ENCODE results near the gene PYROXD2.

Gene PYROXD2

DNA sequence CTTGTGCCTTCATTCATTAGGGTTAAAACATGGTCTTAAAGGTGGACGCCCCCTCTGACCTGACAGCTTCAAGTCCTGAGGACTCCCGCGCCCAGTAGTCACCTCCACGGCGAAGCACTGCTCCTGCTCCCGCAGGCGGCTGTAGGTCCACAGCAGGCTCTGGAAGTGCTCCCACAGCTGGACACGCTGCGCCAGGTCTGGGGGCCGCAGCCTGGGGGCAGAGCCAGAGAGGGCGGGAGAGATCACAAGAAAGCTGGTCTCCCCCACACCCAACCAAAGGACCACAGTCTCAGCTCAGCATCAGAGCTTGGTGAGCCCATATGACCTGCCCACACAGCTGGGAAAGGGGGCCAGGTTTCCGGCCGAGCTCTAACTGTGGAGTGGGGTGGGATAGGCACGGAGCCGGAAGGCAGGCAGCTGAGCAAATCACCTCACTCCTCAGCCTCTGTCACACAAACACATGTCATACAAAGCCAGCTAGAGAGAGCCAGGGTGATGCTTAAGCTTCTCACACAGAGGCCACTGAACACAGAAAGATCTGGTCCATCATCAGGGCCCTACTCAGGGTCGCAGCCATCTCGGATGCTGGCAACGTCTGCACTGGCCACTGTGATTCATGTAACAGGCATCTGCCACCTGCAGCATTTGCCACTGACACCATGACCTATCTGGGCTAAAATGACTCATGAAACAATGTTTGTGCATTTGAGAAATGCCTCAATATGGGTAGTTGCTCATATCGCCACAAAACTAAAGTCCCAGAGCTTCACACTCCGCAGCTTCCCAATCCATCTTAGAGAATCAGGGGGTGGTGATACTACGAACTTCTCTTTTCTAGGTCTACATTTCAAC lies 19.1 kb upstream of the PYROXD2 start:
- DNase-seq (ENCODE audit: low read depth) = peak; percentile 62

DNA sequence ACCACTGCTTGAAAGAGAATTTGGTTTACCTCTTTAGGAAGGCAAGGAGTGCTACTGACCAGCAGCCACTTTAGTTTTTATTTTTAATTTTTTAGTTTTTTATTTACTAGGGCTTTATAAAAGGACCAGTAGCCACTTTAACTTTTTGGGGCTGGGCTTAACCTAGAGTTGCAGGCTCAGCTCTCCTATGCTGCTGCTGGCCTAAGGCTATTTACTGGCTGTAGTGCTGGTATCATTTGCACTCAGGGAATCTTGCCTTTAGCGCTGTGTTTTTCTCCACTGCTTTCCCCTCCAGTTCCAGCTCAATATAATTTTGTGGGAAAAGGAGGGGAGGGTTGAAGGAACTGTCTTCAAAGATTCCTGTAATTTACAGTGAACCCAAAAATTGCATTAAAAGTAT lies 18.4 kb upstream of the PYROXD2 start:
- DNase-seq (ENCODE audit: low read depth) = no peak

DNA sequence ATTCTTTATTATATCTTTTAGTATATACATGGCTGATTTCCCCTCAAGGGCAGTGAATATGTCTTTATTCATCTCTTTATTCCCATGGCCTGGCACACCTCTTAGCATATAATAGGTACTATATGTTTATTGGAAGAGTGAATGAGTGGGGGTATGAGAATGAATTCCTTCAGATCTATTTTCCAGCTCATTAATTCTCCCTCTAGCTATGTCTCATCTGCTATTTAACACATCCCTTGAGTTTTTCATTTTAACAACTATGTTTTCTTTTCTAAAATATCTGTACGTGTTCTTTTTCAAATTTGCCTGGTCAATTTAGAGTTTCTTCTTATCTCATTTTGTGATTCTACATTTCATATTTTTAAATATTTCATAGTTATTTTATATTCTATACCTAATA lies 17.3 kb upstream of the PYROXD2 start:
- no peak for DNase-seq (ENCODE audit: low read depth)

DNA sequence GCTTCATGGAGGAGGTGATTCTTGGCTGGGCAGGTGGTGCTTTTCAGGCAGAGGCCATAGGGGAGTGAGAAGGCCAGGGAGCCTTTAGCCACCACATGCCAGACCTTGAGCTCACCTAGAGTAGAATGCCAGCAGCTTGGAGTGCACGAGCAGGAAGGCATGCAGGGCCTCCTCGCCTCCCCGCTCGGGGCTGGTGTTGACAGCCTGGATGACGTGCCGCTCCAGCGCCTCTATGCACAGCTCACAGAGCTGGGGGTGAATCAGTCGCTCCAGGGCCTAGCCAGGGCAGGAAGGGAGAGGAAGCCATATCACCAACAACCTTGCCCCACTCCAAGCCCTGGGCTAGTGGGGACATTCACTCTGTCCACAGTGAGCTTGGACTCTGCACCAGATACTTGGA lies 16.0 kb upstream of the PYROXD2 start:
- DNase-seq (ENCODE audit: low read depth) = no peak

DNA sequence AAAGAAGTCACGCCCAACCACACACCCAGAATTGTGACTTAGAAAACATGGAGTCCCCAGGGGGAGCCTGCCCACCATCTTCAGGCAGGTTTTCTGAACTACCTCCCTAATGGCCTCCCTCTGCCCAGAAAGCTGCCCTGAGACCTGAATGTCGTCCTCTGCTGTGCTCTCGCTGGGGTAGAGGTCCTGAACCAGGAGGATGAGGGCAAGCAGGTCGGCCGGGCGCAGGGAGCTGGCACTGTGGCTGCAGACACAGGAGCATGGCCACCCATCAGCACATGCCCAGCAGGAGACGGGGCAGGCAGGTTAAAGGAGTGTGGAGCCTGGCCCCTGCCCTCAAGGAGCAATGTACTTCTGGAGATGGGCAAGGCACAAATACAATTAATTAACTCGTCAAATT lies 15.4 kb upstream of the PYROXD2 start:
- no peak for DNase-seq (ENCODE audit: low read depth)

DNA sequence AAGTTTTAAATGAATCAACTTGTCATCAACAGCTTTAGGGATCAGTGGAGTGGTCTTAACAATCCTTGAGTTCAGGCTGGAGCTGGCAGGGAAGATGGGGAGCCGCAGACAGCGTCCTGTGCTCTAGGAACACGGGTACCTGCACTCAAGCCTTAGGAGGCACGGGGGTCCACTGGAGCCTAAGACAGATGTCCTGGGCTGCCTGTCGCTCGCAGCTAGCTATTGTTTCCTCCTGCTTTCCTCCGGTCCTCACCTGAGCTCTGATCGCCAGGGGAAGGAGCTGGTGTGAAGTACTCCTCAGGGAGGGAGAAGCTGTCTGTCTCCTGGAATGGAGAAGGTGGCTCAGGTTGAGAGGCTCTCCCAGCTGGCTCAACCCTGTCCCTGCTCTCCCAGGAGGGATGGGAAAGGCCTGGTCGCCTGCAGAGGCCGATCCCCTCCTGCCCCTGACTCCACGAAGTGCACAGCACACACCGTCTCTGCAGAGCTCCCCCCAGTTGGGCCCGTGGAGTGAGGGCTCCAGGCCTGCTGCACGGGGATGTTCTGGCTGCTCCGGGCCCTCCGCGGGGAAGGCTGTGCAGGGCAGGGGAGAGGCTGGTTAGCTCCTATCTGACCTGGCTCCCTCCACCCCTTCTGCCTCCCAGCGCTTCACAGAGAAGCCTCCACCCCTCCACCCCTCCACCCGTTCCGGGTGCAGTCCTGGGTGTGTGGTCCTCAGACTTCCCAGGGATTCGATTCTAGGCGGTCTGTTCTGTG lies 14.5 kb upstream of the PYROXD2 start:
- DNase-seq (ENCODE audit: low read depth) = no peak

DNA sequence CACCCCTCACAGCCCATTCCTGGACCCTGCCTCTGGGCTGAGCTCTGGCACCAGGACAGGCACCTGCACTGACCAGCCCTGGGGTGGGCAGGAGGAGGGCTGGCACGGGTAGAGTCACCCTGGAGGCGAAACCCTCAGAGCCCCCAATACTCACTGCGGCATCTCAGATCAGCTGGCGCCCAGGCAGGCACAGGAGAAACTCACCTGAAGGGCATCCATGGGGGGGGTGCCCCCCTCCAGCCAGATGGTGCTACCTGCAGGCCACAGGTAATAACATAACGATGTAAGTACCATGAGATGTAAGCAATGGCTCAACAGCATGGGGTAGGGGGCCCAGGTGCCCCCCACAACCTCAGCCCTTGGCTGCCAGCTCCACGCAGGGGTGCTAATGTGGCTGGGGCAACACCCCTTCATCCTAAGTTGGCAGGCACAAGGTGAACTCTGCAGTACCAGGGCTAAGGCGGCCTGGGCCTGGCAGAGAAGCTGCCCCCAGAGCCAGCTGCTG lies 12.1 kb upstream of the PYROXD2 start:
- DNase-seq (ENCODE audit: low read depth) = no peak

DNA sequence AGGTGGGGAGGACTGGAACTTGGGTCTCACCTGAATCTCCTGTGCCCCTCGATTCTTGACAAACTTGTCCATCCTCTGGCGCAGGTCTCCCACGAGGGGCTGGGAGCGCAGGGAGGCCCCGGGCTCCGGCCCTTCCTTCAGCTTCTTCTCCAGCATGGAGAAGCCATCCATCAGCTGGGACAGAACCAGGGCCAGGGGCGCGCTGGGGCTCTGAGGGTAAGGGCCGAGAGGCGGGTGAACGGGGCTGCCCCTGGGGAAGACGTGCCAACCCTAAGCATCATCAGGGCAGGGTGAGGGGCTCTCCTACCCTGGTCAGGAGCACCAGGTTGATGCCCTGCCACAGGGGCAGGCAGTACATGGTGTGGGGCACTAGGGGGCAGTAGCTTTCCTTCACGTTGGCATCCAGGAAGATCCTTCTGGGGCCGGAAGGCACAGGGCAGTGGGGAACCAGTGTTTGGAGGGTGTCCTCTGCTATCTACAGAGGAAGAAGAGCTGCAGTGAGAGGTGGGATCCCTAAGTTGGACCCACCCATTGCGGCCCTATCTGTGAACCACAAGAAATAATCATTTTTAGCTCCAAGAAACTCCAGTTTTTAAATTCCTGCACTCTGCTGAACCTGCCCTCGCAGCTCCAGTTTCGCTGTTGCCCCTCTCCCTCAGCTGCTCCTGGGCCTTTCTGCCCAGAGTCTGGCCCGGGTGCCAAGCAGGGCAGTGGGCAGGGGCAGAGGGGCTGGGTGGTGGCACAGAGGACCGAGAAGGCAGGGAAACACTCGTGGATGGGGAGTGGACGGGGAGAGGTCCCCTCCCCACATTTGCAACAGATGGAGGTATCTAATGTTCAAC lies 10.8 kb upstream of the PYROXD2 start:
- DNase-seq (ENCODE audit: low read depth) = peak; percentile 45

DNA sequence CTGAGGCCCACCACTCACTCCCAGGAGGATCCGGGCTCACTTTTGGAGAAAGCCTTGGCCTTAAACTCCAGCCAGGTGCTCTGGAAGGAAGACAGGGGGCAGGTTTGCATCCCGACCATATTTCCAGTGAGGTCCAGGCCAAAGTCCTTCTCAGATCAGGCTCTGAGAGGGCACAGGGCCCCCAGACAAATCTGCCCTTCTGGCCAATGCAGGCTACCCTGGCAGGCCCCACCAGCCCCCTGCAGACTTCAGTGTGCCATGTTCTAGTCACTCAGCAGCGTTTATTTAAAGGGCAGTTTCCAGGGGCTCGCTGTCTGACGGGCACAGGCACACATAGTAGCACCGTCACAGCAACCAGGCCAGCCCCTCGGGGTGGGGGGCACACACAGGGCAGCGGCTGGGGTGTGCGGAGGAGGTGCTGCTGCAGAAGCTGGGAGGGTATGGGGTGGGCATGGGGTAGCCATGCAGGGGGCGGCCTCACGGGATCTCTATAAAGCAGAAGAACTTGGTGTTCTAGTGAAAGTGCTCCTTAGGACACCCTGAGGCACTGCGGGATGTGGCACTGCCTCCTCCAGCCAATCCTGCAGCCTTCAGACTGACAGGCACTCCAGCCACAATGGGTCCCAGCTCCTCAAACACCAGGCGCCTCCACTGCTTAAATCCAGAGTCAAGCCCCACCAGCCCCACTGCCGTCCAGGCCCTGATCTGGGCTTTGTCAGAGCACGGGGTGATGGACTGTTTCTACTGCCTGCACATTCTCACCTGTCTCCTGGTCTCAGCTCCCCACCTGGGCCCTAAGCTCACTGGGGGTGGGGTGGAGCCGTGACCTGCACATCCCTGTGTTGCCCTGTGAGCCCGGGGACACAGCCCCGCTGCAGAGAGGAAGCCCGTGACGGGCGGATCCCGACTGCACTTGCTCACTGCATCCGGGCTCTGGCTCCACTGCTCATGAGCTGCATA lies 9.6 kb upstream of the PYROXD2 start:
- DNase-seq (ENCODE audit: low read depth) = no peak

DNA sequence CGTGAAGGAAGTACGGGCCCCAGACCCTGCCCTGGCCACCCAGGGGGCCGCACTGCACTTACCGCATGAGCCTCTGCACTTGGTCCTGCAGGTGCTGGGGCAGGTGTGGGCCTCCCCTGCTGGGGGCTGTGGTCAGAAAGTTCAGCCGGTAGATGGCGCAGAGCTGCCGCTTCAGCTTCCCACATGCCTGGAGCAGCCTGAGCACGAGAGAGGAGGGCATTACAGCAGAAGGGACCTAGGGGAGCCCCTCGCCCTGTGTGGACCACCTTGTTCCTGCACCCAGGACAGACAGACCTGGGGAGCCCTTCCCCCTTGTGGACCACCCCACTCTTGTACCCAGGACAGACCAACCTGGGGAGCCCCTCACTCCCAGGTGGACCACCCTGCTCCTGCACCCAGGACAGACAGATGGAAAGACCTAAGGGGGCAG lies 8.7 kb upstream of the PYROXD2 start:
- DNase-seq (ENCODE audit: low read depth) = no peak

DNA sequence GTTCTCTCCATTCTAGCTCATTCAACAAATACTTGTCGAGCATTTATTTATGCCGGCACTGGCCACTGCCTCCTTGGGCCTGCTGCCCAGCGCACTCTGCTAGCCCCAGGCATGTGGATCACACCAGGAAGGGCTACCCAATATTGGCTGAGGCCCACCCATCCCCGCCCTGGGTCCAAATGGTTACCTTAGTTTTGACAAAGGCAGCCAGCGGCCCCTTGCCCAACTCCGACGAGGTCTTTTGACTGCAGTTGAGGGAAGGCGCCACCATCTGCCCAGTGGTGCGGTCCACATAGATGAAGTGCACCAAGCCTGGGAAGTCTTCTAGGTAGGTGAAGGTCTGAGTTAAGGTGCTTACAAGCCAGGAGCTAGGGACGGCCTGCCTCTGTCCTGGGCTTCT lies 7.2 kb upstream of the PYROXD2 start:
- no peak for DNase-seq (ENCODE audit: low read depth)

DNA sequence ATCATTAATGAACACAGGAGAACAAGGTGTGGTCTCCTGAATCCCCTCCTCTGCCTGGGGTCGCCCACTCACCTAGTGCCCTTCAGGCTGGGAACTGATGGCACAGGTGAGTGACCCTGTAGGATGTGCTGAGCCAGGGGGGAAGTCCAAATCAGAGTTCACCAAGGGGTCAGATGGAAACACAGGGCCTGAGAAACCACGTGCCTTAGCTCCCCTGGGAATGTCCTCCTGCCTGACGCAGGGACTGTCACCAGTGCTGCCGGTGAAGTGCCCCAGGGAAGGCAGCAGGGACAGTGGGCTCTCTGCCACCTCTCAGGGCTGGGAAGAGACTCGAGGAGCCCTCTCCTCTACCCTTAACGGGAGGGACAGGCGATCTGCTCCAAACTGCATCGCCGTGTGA lies 5.8 kb upstream of the PYROXD2 start:
- DNase-seq (ENCODE audit: low read depth) = no peak

DNA sequence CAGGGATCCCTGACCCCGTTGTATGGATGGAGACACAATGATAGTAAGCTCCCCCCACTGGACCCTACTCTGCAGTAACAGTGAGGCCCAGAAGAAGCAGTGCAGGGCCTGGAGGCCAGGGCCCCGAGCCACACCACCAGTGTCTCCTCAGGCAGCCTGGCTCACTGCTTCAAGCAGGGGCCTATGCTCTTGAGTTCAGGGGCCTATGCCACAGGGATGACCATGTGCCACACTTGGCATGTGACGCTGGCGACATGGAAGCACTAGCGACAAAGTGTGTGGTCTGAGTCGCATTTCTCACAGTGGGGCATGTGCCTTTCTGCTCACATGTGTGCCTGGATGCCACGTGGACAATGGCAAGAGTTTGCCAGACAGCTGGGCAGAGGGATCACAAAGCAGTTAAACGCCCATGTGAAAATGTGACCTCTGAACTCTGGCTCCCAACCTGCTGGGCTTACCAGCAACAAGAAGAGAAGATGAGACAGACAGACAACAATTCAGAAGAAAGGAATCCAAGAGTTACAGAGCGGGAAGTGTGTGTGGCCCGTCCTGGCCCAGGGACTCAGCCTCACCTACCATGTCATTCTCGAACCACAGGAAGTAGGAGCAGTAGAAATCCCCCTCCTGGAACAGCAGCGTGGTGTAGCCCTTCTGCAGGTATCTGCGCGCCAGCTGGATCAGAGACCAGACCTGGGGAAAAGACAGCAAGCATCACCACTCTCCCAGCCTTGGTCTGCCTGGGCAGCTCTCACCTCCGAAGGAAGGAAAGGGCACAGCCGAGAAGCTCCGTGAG lies 4.7 kb upstream of the PYROXD2 start:
- no peak for DNase-seq (ENCODE audit: low read depth)

DNA sequence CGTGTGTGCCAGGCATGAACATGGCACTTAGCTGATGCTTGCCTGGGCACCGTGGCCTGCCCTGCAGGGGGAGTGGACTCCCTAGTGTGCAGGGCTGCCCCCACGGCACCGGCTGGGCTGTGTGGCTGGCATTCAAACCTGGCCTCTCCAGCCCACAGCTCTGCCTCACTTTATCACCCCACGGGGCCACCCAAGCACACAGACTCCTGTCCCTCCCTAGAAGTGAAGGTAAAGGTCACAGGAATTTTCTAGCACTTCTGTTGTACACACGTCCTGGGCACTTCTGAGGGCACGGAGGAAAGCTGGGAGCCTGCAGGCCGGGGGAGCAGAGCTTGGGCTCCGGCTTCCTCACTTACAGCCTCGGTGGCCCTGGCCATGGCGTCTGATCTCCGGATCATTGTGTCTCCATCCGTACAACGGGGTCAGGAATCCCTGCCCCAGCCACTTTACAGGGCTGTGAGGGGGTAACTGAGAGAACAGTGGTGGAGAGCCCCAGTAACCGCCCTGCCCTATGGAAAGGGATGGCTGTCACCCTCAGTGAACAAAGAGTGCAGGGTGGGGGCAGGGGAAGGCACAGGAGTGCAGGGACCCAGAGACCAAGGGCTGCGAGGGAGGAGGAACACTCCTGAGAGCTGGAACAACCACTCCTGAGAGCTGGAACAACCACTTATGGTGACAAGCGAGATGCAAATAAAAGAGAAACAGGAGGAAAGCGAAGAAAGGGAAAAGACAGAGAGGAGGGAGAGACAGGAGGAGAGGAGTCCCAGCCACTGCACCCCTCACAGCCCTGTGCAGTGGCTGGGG lies 3.9 kb upstream of the PYROXD2 start:
- DNase-seq (ENCODE audit: low read depth) = no peak

DNA sequence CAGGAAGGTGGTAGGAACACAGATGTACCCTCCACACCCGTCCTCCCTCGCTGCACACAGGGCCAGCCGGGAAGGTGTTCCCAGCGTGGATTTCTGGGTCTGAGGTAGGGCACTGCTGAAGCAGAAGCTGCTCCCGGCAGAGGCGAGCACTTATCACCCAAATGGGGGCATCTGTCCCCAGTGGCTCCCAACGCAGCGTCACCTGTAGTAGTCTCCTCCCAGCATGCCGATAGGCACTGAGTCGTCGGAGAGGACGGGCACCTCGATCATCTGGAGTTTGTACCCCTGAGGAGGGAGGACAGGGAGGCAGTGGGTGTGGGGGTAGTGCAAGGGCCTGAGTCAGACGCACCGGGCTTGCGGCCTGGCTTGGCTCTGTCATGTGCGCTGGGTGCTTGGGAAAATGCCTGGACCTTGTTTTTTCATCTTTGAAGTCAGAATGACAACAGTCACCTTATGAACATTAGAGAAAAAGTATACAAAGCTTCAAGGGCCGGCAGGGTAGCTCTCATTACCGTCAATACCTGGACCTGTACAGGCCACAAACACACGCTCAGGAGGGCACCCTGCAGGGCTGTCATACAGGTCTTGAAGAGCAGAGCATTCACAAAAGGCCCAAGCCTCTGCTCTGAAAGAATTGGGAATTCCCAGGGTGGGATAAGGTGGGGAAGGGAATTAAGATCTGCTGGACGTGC lies 3.1 kb upstream of the PYROXD2 start:
- DNase-seq (ENCODE audit: low read depth) = no peak

DNA sequence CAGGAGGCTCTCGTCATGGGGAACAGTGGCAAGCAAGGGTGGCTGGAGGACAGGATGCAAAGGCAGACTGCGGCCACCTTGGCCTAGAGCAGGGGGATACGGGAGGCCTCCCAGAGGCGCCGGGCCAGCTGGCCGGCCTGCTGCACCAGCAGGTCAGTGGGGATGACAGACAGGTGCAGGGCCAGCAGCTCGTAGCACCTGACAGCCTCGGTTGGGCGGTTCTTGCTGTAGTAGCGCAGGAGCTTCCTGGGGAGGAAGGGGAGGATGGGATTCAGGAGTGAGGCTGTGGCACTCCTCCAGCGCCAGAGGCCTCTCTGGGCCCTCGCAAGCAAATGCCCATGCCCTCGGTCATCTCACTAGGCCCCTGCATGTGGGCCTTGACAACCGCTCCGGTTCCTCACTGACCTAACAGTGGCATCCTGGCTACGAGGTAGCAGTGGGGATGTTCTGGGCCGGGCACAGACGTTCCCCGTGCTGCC lies 2.5 kb upstream of the PYROXD2 start:
- DNase-seq (ENCODE audit: low read depth) = no peak

DNA sequence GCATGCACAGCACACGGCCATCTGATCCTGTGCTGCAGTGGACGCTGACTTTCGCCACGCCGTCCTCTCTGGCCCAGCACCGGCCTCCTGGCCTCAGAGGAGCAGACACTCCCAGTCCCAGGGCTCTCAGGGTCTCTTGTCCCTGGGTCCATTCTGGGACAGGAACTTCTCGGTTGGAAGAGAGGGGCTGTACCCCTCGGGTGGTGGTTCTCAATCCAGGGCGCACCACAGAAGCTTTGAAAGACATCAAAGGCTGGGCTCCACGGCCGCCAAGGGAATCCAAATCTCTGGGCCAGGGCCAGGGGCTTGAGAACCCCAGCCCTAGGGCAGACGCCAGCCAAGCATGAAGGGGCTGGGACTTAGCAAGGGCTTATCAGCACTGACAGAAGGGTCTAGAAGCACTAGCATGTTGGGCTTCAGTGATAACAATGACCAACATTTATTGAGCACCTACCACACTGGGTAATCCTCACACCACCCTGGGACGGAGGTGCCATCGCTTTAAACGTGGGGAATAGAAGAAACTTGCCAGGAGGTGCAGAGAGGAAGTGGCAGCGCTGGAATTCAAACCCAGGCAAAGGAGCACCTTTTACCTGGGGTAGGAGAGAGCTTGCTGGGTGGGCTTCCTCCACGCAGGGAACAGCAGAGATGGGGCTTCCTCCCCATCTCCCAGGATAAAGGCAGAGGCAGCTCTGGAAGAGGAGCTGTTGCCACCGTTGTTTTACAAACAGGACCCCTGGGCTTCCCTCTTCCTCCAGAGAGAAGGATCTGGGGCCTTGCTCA lies 1.8 kb upstream of the PYROXD2 start:
- no peak for DNase-seq (ENCODE audit: low read depth)

DNA sequence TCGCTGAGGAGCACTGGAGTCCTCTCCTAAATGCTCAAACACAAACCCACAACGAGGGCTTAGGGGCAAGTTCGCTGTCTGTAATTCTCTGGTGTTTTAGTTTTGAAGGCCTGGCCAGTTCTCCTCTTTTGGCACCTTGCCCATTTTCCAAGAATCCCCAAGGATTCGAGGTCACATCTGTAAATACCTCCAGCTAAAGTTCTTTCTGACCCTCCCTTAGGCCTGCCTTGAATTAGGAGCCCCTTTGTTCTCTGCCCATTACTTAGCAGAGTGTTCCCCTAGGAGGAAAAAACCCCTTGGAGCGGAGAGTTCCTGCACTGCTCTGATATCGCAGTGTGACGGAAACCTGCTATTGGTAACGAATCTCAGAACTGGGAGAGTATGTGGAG lies 743 bp upstream of the PYROXD2 start:
- DNase-seq (ENCODE audit: low read depth) = peak; percentile 37
